Daoy (cell line): Measurements from ENCODE around the gene GNG13. TPM values are rescaled to one million over a fixed set of nuclear protein-coding genes. Genes with fewer than 3 reads are reported as not detected.
A peak's percentile ranks its signal among the peaks of the same experiment; 100 is the strongest.
"Not testable (repeated sequence)": the region's sequence is repeated elsewhere in the genome, so short reads cannot be mapped to it uniquely, and the experiment has no call there.

Source experiments
- DNase-seq: peaks from one replicate; pipeline ENCODE4 v3.0.0-alpha.2; 2015; ENCODE audit warnings: low read depth
- total RNA-seq: library from RNA; depleted of rRNA; stranded (reverse); fragments of >200 nt; shearing (Covaris generic); gene quantifications from 2 replicates; pipeline ENCODE4 v1.2.3, GENCODE V29; 2014; rRNA removed

Gene GNG13
- total RNA-seq, 1 experiment from 2014 or later = not detected

DNA sequence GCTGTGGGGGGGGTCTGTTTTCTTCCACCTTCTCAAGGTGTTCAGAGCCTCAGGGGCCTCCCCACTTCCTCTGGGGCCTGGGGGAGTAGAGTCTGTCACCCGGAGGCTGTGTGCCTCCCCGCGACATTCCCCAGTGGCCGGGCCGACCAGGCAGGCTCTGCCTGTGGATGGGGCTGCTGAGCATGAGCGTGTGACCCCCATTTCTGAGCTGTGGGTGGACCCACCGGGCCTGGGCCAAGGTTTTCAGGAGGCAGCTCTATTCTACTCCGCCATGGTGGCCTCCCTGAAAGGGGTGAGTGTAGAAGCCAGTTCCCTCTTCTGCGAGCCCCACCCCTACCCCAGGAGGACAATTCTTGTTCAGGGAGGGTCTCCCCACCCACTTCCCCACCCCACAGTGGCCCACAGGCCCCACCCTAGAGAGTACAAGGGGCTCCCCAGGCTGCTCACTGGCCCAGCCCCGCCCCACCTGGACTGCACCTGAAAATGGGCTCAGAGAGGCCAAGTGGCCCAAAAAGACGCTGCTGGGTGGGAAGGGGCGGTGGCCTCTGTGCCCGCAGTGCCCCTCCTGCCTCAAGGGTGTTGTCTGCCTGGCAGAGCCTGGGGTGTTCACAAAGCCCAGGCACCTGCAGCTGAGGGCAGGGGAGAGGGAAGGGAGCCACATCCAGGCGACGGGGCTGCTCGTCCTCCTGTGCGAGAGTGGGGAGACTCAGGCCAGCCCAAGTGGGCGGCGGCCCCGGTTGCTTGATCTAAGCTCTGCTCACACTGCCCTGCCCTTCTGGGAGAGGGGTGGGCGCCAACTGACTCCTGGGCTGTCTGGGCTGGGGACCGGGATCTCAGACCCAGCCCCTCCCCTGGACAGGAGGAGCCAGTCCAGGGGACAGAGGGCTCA, 38.7 kb downstream of the GNG13 start:
- DNase-seq = no peak

DNA sequence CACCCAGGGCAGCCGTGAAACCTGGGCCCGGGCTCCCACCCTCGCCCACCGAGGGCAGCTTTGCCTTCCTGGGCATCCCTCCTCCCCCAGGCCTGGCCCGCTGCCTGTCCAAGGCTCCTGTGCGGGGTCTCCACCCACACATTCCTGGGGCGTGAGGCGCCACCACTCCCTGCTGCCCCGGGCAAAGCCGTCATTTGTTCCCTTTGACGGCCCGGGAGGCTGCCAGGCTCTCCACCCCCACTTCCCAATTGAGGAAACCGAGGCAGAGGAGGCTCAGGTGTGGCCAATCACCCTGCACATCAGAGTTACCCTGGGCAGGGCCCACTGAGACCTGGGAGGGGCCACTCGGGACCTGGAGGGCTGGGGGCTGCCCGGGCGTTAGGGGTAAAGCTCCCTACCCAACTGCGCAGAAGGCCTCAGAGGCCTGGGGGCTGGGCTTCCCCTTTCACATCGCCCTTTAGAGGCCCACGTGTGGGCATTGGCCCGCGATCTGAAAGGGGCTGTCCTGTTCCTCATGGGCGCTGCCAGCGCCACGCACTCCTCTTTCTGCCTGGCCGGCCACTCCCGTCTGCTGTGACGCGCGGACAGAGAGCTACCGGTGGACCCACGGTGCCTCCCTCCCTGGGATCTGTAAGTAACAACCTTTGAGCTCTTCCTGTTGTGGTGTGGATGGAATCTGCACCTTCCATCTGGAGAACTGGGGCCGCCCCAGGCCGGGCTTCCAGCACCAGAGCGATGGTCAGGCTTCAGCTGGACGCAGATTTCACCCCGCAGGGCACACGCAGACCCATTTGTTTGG, 39.8 kb downstream of the GNG13 start, which contains the start of gene MSLN:
Gene MSLN (plus strand): TSS at position 190 of the 799 bp plus-strand sequence. CDS start 1,947 bp downstream, outside the sequence.
- DNase-seq = peak; percentile 61

DNA sequence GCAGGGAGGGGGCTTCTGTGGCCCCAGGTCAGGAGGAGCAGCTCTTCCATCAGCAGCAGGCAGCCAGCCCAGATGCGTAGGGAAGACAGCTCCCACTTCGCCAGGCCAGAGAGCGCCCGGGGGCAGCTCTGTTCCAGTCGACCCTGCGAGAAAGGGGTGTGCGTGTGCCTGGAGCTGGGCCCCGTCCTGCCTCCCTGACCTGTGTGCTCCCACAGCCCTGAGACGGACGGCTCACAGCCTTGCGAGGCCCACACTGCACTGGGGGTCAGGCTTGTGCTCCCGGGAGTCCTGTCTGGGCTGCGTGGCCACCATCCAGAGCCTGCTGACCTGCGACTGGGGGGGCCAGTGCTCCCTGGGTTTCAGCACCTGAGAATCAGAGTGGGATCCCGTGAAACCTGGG, 40.5 kb downstream of the GNG13 start:
- DNase-seq = no peak

DNA sequence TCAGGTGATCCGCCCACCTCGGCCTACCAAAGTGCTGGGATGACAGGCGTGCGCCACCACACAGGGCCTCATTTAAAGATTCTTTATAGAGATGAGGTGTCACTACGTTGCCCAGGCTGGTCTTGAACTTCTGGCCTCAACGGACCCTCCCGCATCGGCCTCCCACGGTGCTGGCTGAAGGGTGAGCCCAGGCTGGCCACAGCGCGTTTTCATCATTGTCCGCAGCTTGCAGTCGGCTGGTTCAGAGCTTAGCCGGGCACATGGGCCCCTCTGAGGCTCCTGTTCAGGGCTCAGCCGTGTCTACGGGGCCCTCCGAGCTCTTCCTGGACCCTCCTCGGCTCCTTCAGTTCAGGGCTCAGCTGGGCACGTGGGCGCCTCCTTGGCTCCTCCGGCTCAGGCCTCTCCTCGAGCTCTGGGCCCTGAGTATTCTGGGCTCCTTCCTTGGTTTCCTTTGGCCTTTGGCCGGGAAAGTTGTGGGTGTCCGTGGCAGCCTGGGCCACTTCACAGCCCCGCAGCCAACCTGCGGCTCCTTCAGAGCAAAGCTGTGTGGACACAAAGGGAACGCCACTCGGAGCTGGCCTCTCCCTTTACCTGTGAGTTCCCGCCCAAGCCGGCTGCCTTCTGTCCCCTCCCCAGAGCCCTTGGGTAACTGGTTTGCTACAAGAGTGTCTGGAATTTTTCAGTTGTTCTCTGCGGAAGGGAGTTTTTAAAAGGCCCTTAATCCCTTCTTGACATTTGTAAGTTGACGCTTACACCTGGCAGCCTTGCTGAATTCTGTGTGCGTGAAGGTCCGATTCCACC, 41.2 kb downstream of the GNG13 start:
- DNase-seq = no peak

DNA sequence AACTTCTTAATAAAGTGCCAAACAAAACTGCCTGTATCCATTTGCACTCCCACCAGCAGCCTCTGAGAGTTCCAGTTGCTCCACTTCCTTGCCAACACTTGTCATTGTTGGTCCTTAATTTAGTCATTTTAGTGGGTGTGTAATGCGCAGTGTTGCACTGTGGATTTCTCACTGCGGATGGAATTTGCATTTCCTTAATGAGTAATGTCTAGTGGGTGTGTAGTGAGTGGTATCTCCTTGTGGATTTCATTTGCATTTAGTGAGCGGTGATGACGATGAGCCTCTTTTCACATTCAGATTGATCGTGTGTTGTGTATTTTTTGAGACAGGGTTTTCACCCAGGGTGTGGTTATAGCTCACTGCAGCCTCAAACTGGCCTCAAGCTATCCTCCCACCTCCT, 44.1 kb downstream of the GNG13 start:
- no peak for DNase-seq

DNA sequence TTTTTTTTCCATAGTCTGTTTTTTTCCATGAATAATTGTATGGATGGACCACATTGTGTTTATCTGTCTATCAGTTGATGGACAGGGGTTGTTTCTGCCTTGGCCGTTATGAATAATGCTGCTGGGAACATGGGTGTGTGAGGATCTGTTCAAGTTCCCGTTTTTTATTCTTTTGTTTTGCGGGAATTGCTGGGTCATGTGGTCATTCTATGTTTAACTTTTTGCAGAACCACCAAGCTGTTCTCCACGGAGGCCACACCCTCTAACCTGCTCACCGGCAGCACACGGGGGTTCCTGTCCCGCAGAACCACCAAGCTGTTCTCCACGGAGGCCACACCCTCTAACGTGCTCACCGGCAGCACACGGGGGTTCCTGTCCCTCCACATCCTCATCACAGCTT, 45.9 kb downstream of the GNG13 start:
- DNase-seq = no peak

DNA sequence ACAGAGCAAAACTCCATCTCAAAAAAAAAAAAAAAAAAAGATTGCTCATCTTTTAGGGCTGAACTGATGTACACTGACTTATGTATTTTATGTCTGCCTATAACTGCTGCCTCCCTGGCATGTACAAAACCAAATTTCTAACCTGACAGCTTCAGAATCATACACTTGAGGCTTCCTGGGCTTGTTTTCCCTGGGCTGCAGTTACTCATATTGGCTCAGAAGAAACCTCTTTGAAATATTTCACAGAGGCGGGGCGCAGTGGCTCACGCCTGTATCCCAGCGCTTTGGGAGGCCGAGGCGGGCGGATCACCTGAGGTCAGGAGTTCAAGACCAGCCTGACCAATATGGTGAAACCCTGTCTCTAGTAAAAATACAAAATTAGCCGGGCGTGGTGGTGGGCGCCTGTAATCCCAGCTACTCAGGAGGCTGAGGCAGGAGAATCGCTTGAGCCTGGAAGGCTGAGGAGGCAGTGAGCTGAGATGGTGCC, 46.4 kb downstream of the GNG13 start:
- DNase-seq = not testable (repeated sequence)

DNA sequence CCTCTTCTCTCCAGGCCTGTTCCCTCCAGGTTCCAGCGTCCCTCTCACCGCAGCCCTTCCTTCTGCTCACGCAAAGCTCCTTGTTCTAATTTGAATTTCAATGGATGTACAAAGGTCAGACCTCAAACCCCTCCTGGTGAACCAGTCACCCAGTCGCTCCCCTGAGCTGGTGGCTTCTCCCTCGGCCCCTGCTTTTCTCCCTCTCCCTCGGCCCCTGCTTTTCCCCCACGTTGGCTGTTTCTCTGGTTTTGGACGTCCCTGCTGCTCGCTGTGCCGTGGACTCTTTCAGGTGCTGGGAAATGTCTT, 48.6 kb downstream of the GNG13 start:
- DNase-seq = no peak

DNA sequence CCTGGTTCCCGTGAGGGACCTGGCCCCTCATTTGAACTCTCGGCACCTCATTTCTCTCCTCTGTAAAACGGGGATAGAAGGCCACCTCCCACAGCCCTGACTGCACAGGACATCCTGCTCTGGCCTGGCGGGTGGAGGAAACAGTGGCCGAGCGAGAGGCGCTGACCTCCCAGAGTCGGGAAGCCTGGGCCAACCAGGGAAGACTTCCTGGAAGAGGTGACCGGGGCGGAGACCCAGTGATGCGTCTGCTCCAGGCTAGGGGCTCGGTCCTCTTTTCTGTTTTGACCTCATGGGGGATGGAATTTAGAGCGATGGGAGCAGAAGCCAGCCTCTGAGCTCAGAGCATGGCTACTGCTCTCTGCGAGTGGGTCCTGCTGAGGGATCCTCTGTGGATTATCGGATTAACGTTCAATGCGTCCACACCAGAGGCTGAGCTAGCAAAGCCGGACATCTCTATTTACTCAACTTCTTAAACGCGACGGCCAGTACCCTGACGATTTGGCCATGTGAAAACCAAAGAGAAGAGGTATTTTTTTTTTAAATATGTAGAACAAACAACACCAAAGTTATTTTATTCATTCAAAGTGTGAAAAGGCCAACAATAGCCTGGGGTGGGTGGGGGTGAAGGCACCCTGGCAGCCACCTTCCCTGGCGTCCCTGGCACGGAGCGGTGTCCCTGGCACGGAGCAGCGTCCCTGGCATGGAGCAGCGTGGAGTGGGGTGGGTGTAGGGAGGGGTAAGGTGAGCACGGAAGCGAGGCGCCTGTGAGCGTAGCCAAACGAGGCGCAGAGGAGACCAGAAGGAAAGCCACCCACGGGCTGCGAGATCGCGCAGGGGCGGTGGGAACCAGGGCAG, 49.2 kb downstream of the GNG13 start:
- no peak for DNase-seq

DNA sequence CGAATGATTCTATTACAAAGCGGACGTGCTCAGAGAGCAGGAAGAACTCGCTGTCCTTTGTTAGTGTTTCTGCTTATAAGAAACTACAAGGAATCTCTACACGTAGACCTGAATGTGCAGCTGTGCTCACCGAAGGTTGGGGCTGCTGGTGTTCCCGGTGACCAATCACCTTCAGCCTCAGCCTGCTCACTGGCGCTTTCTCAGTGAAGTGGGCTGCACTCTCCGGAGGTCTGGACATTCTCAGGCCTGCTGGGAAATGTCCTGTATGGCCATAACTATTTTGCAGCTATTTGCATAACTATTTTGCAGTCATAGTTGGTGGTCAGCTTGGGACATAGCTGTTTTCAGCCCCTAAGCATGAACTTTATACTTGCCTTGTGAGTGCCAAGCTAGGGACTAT, 50.0 kb downstream of the GNG13 start:
- no peak for DNase-seq

DNA sequence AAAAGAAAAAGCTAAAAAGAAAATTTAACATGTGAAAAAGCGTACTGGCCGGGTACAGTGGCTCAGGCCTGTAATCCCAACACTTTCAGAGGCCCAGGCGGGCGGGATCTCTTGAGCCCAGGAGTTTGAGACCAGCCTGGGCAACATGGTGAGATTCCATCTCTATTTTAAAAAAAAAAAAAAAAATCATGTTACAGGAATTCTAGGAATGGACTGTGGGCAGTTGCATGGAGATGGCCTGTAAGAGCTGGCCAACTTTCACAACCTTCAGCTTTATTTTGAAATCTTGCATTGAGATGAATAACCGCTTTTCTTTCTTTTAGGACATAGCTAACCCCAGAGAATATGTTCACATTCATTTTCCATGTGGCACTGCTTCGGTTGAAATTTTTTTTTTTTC, 51.5 kb downstream of the GNG13 start:
- DNase-seq = no peak

Other genes with a start within 250 kb of the GNG13 start
- gene PRR35, start 240.3 kb downstream of the GNG13 start, total RNA-seq = 0.23 TPM in 1 of 2 replicates, not detected in the other
- 0.17 TPM in 1 of 2 replicates, not detected in the other for gene NHLRC4, start 233.7 kb downstream of the GNG13 start, total RNA-seq
- 15.9 and 16.3 TPM in 2 replicates for gene PIGQ, start 230.8 kb downstream of the GNG13 start, total RNA-seq
- 7.6 and 20.6 TPM in 2 replicates for gene RAB40C, start 210.7 kb downstream of the GNG13 start, total RNA-seq
- 0.09 TPM in 1 of 2 replicates, not detected in the other for gene WFIKKN1, start 169.7 kb downstream of the GNG13 start, total RNA-seq
- gene METTL26, start 164.4 kb downstream of the GNG13 start, total RNA-seq = 82.5 and 97.6 TPM in 2 replicates
- 39.1 and 39.2 TPM in 2 replicates for gene MCRIP2, start 158.9 kb downstream of the GNG13 start, total RNA-seq
- 11.7 and 20.9 TPM in 2 replicates for gene WDR90, start 151.4 kb downstream of the GNG13 start, total RNA-seq
- 38.7 and 42.9 TPM in 2 replicates for gene RHOT2, start 132.6 kb downstream of the GNG13 start, total RNA-seq
- gene RHBDL1, start 125.1 kb downstream of the GNG13 start, total RNA-seq = 0.11 and 1.5 TPM in 2 replicates
- gene STUB1, start 120.3 kb downstream of the GNG13 start, total RNA-seq = 115 and 118 TPM in 2 replicates
- 31.4 and 37.1 TPM in 2 replicates for gene JMJD8, start 116.4 kb downstream of the GNG13 start, total RNA-seq
- 1.9 and 2.2 TPM in 2 replicates for gene WDR24, start 110.3 kb downstream of the GNG13 start, total RNA-seq
- gene FBXL16, start 94.9 kb downstream of the GNG13 start, total RNA-seq = 0.51 TPM in 1 of 2 replicates, not detected in the other
- 40.9 and 60.0 TPM in 2 replicates for gene METRN, start 85.6 kb downstream of the GNG13 start, total RNA-seq
- 29.8 and 54.9 TPM in 2 replicates for gene ANTKMT, start 79.6 kb downstream of the GNG13 start, total RNA-seq
- gene CCDC78, start 74.3 kb downstream of the GNG13 start, total RNA-seq = 0.23 and 0.24 TPM in 2 replicates
- gene HAGHL, start 73.6 kb downstream of the GNG13 start, total RNA-seq = 3.3 and 4.3 TPM in 2 replicates
- 20.0 and 23.7 TPM in 2 replicates for gene CIAO3, start 59.7 kb downstream of the GNG13 start, total RNA-seq
- gene MSLN, start 40.0 kb downstream of the GNG13 start, total RNA-seq = not detected in 2 replicates
- 36.9 and 38.6 TPM in 2 replicates for gene RPUSD1, start 12.4 kb downstream of the GNG13 start, total RNA-seq
- gene CHTF18, start 12.1 kb downstream of the GNG13 start, total RNA-seq = 18.1 and 19.3 TPM in 2 replicates
- 1.8 and 2.6 TPM in 2 replicates for gene LMF1, start 170.2 kb upstream of the GNG13 start, total RNA-seq
- 0.17 TPM in 1 of 2 replicates, not detected in the other for gene SOX8, start 181.0 kb upstream of the GNG13 start, total RNA-seq